ENCODE measurements around the gene SSBP1. TPM values are rescaled to one million over a fixed set of nuclear protein-coding genes. Genes with fewer than 3 reads are reported as not detected.

Gene SSBP1
- total and polyA plus RNA-seq, 4 experiments from 2014 or later, result 88.2 to 366 (median 203) TPM

DNA sequence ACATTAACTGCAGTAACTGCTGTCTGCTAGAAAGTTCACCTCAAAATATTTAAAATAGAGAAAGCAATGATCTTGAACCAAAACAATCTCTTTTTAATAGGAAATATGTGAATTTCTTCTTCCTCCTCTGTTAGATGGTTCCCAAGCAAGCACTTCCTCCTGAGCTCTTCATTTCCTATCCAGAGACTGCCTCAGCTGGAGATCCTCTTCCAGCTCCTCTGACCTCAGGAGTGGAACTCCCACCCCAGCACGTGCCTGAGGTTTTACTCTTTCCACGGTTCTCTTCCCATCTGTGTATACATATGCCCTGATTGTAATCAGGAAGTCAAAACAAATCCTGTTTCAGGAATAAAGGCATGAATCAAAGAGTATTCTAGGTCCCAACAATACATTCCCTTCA, 41.8 kb upstream of the SSBP1 start:
- H3K36me3 Mint-ChIP-seq, result peaks cover 9 to 19% of the 10 kb centered on the region in 2 donors
- no peaks in the 10 kb centered on the region for H3K27me3 ChIP-seq (ENCODE audit: insufficient read depth, low read length)
- peak overlapping the region in 3 of 7 donors; percentile 22 to 57 (median 30) for H3K27ac Mint-ChIP-seq
- no peak overlapping the region for H3K27ac ChIP-seq (ENCODE audit: low read depth, low read length)
- DNase-seq, result no peak
- H3K4me1 Mint-ChIP-seq, result peaks cover 63 to 78% (median 71%) of the 10 kb centered on the region in 4 donors
- no peak overlapping the region for H3K4me3 Mint-ChIP-seq
- CTCF ChIA-PET (ENCODE audit: partially characterized antibody), result no interaction called here
- no peaks in the 10 kb centered on the region for H3K9me3 ChIP-seq (ENCODE audit: control insufficient read depth in 1 of 2, low read length in 2 of 2)
- POLR2A ChIA-PET (ENCODE audit: partially characterized antibody), result interaction anchor here (1.4 kb wide), 1 partner anchor 42 kb away, joined by 9 read pairs; the partner anchor contains the start of gene SSBP1
- intact Hi-C loops (cut with micrococcal nuclease), result no loop called here
- H3K9me3 Mint-ChIP-seq, result peaks cover 0 to 2% (median 0%) of the 10 kb centered on the region in 8 donors
- no peak overlapping the region for H3K4me3 ChIP-seq (ENCODE audit: low read length in 2 of 2)
- H3K27me3 Mint-ChIP-seq, result no peaks in the 10 kb centered on the region
- peaks cover 41% of the 10 kb centered on the region for H3K4me1 ChIP-seq (ENCODE audit: insufficient read depth, low read length)
- no peaks in the 10 kb centered on the region for H3K36me3 ChIP-seq (ENCODE audit: insufficient read depth, low read length)

DNA sequence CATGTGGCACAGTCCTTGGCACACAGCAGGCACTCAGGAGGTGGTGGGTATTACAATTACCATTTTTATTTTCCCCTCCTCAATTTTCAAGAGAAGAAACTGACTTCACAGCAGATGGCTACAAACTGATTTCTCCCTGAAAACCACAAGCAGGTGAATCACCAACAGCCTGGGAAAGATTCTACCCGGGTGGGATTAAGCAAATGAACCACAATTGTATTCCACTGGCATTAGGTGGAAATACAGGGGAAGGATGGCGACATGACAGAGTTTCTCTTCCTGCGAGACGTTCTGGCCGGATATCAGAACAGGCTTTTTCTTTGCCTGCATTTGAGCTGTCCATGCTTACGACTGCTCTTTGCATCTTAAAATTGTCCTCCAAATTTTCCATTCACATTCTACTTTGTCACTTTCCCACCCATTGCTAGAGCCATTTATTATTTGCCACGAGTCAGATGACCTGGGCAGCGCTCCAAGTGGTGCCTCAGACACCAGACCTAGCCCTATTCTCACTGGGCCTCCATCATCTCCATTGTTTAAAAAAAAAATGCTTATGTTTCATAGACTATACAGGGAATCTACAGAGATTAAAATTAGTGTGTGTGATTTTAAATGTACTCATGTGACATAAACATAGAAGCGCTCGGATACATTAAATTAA, 40.8 kb upstream of the SSBP1 start:
- H3K9me3 ChIP-seq (ENCODE audit: control insufficient read depth in 1 of 2, low read length in 2 of 2), result no peaks in the 10 kb centered on the region
- Mint-ChIP-seq H3K27ac (no peak overlapping the region), H3K4me3 (no peak overlapping the region), H3K4me1 (peaks cover 59 to 79% (median 68%) of the 10 kb centered on the region in 4 donors), H3K27me3 (no peaks in the 10 kb centered on the region), H3K36me3 (peaks cover 9 to 19% of the 10 kb centered on the region in 2 donors), H3K9me3 (peaks cover 0 to 2% (median 0%) of the 10 kb centered on the region in 8 donors)
- ChIA-PET CTCF (ENCODE audit: partially characterized antibody) (interaction anchor here (6.5 kb wide), 1 partner anchor 38 kb away, joined by 67 read pairs; the partner anchor contains the start of gene SSBP1), POLR2A (ENCODE audit: partially characterized antibody) (no interaction called here)
- H3K27ac ChIP-seq (ENCODE audit: low read depth, low read length), result no peak overlapping the region
- no peaks in the 10 kb centered on the region for H3K27me3 ChIP-seq (ENCODE audit: insufficient read depth, low read length)
- DNase-seq, result no peak
- H3K4me3 ChIP-seq (ENCODE audit: low read length in 2 of 2), result no peak overlapping the region
- no peaks in the 10 kb centered on the region for H3K36me3 ChIP-seq (ENCODE audit: insufficient read depth, low read length)
- intact Hi-C loops (cut with micrococcal nuclease), result no loop called here
- H3K4me1 ChIP-seq (ENCODE audit: insufficient read depth, low read length), result peaks cover 41% of the 10 kb centered on the region

DNA sequence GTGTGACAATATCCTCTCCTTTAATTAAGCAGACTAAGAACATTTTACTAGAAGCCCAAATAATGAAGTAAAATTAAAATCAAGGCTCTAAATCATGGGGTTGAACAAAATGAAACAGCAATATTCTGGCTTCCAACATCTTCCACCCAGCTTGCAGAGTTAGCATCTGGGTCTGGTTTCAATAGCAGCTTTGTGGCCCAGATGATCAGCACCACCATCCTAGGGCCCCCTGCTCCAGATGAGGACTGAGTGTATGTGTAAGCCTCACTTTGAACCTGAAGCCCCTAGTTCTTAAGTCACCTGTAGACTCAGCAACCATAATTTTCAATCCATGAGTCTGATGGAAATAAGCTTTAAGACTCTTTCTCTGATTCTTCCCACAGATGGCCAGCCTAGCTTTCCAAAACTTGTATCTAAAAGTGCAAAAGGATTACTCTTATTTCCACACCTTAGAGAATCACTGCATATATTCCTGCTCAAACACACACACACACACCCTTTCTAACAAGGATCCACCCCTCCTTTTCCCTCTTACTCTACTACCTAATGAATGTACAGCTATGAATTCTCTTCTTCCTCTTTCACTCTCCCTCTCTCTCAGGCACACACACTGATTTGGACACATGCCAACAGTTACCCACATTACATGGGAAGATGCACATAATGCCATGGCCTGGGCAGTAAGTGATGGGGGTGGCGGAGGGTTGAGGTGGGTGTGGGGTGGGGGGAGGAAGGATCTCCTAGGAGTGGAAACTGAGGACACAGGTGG, 39.7 kb upstream of the SSBP1 start:
- H3K27ac ChIP-seq (ENCODE audit: low read depth, low read length), result no peak overlapping the region
- H3K4me3 ChIP-seq (ENCODE audit: low read length in 2 of 2), result no peak overlapping the region
- H3K4me1 Mint-ChIP-seq, result peaks cover 56 to 80% (median 66%) of the 10 kb centered on the region in 4 donors
- no peak for DNase-seq
- H3K27ac Mint-ChIP-seq, result peak overlapping the region in 4 of 7 donors; percentile 5 to 70 (median 58)
- no peaks in the 10 kb centered on the region for H3K36me3 ChIP-seq (ENCODE audit: insufficient read depth, low read length)
- peaks cover 9 to 16% of the 10 kb centered on the region in 2 donors for H3K36me3 Mint-ChIP-seq
- no peaks in the 10 kb centered on the region for H3K9me3 ChIP-seq (ENCODE audit: control insufficient read depth in 1 of 2, low read length in 2 of 2)
- H3K9me3 Mint-ChIP-seq, result peaks cover 0 to 2% (median 0%) of the 10 kb centered on the region in 8 donors
- CTCF ChIA-PET (ENCODE audit: partially characterized antibody), result interaction anchor here (0.7 to 6.5 kb wide), 2 partner anchors 37 to 44 kb away, joined by 3 to 67 read pairs; partner anchors contain the start of gene SSBP1
- no peaks in the 10 kb centered on the region for H3K27me3 Mint-ChIP-seq
- H3K4me3 Mint-ChIP-seq, result peak overlapping the region in 5 of 8 donors; percentile 1 to 18 (median 8)
- intact Hi-C loops (cut with micrococcal nuclease), result no loop called here
- POLR2A ChIA-PET (ENCODE audit: partially characterized antibody), result interaction anchor here (0.8 kb wide), 1 partner anchor 39 kb away, joined by 4 read pairs; the partner anchor contains the start of gene SSBP1
- H3K4me1 ChIP-seq (ENCODE audit: insufficient read depth, low read length), result peaks cover 44% of the 10 kb centered on the region
- no peaks in the 10 kb centered on the region for H3K27me3 ChIP-seq (ENCODE audit: insufficient read depth, low read length)

DNA sequence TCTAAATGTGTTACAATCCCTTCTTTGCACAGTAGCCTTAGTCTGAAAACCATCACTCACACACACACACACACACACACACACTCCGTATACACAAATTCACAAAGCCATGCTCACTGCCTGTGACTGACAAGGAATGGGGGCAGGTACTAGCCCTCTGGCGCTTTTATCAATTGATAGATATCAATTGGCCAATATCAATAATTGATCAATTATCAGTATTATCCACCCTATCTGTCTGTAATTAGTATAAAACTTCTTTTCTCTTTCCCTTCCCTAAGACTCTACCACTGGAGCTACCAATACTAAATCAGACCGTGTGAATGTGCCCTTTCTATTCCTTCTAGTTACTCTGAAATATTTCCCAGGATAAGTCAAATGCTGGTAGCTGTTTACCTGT, 38.3 kb upstream of the SSBP1 start:
- DNase-seq, result no peak
- POLR2A ChIA-PET (ENCODE audit: partially characterized antibody), result interaction anchor here (3.8 kb wide), 1 partner anchor 38 kb away, joined by 89 read pairs; the partner anchor contains the start of gene SSBP1
- no peaks in the 10 kb centered on the region for H3K36me3 ChIP-seq (ENCODE audit: insufficient read depth, low read length)
- Mint-ChIP-seq H3K27ac (peak overlapping the region; percentile 80 to 95 (median 93)), H3K36me3 (peaks cover 4 to 14% of the 10 kb centered on the region in 2 donors), H3K27me3 (peaks cover 0 to 2% of the 10 kb centered on the region in 2 donors), H3K4me1 (peaks cover 48 to 77% (median 59%) of the 10 kb centered on the region in 4 donors), H3K9me3 (peaks cover 0 to 2% (median 0%) of the 10 kb centered on the region in 8 donors), H3K4me3 (peak overlapping the region; percentile 87 to 94 (median 90))
- intact Hi-C loops (cut with micrococcal nuclease), result loop anchor here (10.0 kb wide), 1 partner anchor 145 kb away; the partner anchor contains the start of gene AGK
- H3K4me1 ChIP-seq (ENCODE audit: insufficient read depth, low read length), result peaks cover 44% of the 10 kb centered on the region
- CTCF ChIA-PET (ENCODE audit: partially characterized antibody), result interaction anchor here (3.7 to 6.5 kb wide), 2 partner anchors 36 to 45 kb away, joined by 16 to 67 read pairs; partner anchors contain the start of gene SSBP1
- no peaks in the 10 kb centered on the region for H3K27me3 ChIP-seq (ENCODE audit: insufficient read depth, low read length)
- no peak overlapping the region for H3K27ac ChIP-seq (ENCODE audit: low read depth, low read length)
- H3K4me3 ChIP-seq (ENCODE audit: low read length in 2 of 2), result no peak overlapping the region
- H3K9me3 ChIP-seq (ENCODE audit: control insufficient read depth in 1 of 2, low read length in 2 of 2), result no peaks in the 10 kb centered on the region

DNA sequence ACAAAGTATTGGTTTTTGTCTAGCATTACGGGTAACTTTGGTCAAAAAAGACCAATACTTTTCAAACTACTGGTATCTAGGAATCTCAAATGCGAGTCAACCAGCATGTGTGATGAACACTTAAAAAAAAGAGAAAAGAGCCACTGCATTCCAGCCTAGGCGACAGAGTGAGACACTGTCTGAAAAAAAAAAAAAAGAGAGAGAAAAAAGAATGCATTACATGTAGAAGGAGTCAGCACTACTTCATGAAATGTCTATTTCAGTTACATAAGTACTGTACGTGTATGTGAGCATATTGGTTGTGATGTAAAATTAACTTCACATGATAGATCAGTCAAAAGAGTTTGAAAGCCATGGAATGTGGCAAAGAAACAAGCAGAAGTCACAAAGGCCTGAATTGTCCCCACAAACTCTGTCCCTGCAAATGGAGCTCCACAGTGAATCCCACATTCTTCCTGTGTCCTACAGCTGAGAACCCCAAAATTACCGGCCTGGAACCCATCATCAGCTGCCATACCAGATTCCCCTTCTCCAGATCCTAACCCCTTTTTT, 37.8 kb upstream of the SSBP1 start:
- H3K27ac Mint-ChIP-seq, result peak overlapping the region; percentile 80 to 95 (median 93)

DNA sequence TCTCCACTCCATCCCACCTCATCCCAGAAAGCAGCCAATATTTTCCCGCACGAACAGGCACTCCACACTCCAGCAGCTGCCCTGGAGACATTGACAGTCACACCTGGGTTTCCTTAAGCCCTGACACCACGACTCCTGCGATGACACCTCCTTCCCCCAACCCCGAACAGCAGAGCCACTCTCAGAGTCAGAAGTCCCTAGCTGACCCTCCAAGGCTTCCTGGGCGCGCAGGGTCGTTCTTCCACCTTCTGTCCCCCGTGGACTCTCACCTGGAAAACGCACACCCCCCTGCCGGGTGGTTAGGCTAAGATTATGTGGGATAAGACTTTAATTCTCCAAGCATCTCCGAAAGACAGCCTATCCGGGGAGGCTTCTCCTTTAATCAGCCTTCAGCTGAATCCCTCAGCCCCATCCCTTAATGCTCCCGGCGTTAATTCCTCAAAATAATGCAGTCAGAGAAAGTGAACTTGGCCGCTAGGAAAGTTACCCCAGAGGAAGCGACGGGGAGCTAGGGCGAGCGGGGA, 37.2 kb upstream of the SSBP1 start:
- ChIA-PET POLR2A (ENCODE audit: partially characterized antibody) (interaction anchor here (0.6 to 3.8 kb wide), 14 partner anchors 9 to 686 kb away, joined by 3 to 89 read pairs (median 4); partner anchors contain the start of genes MRPS33 and SSBP1), CTCF (ENCODE audit: partially characterized antibody) (interaction anchor here (0.6 to 6.5 kb wide), 6 partner anchors 35 to 85 kb away, joined by 3 to 67 read pairs (median 3); partner anchors contain the start of gene SSBP1)
- Mint-ChIP-seq H3K27ac (peak overlapping the region; percentile 63 to 95 (median 93)), H3K36me3 (peaks cover 4 to 14% of the 10 kb centered on the region in 2 donors), H3K27me3 (peaks cover 0 to 2% of the 10 kb centered on the region in 2 donors), H3K4me1 (peaks cover 42 to 70% (median 52%) of the 10 kb centered on the region in 4 donors), H3K9me3 (peaks cover 0 to 2% (median 0%) of the 10 kb centered on the region in 8 donors), H3K4me3 (peak overlapping the region; percentile 87 to 94 (median 90))
- peak overlapping the region; percentile 49 to 56 for H3K4me3 ChIP-seq (ENCODE audit: low read length in 2 of 2)
- H3K36me3 ChIP-seq (ENCODE audit: insufficient read depth, low read length), result no peaks in the 10 kb centered on the region
- H3K9me3 ChIP-seq (ENCODE audit: control insufficient read depth in 1 of 2, low read length in 2 of 2), result no peaks in the 10 kb centered on the region
- DNase-seq, result peak in 3 of 5 donors; percentile 3 to 43 (median 7)
- H3K27me3 ChIP-seq (ENCODE audit: insufficient read depth, low read length), result no peaks in the 10 kb centered on the region
- peak overlapping the region; percentile 58 for H3K27ac ChIP-seq (ENCODE audit: low read depth, low read length)
- peaks cover 44% of the 10 kb centered on the region for H3K4me1 ChIP-seq (ENCODE audit: insufficient read depth, low read length)
- intact Hi-C loops (cut with micrococcal nuclease), result loop anchor here (1.0 to 10.0 kb wide), 2 partner anchors 37 to 146 kb away; partner anchors contain the start of genes AGK and SSBP1

More for the DNA sequence above, 37.8 kb upstream of the SSBP1 start:
- no peak for DNase-seq
- ChIA-PET POLR2A (ENCODE audit: partially characterized antibody) (interaction anchor here (1.1 to 3.8 kb wide), 5 partner anchors 9 to 686 kb away, joined by 3 to 89 read pairs (median 4); partner anchors contain the start of genes MRPS33 and SSBP1), CTCF (ENCODE audit: partially characterized antibody) (interaction anchor here (1.0 to 6.5 kb wide), 4 partner anchors 35 to 49 kb away, joined by 3 to 67 read pairs (median 10); partner anchors contain the start of gene SSBP1)
- Histone ChIP-seq H3K9me3 (ENCODE audit: control insufficient read depth in 1 of 2, low read length in 2 of 2) (no peaks in the 10 kb centered on the region), H3K36me3 (ENCODE audit: insufficient read depth, low read length) (no peaks in the 10 kb centered on the region), H3K4me3 (ENCODE audit: low read length in 2 of 2) (peak overlapping the region in 1 of 2 donors; percentile 56), H3K4me1 (ENCODE audit: insufficient read depth, low read length) (peaks cover 44% of the 10 kb centered on the region), H3K27ac (ENCODE audit: low read depth, low read length) (peak overlapping the region; percentile 58), H3K27me3 (ENCODE audit: insufficient read depth, low read length) (no peaks in the 10 kb centered on the region)
- peak overlapping the region; percentile 87 to 94 (median 90) for H3K4me3 Mint-ChIP-seq
- H3K4me1 Mint-ChIP-seq, result peaks cover 45 to 73% (median 55%) of the 10 kb centered on the region in 4 donors
- peaks cover 4 to 14% of the 10 kb centered on the region in 2 donors for H3K36me3 Mint-ChIP-seq
- intact Hi-C loops (cut with micrococcal nuclease), result loop anchor here (10.0 kb wide), 1 partner anchor 146 kb away; the partner anchor contains the start of gene AGK
- H3K9me3 Mint-ChIP-seq, result peaks cover 0 to 2% (median 0%) of the 10 kb centered on the region in 8 donors
- peaks cover 0 to 2% of the 10 kb centered on the region in 2 donors for H3K27me3 Mint-ChIP-seq

All from CD4-positive, alpha-beta memory T cell (primary cell).